H9 (cell line): ENCODE results near the gene ANO10. TPM values are rescaled to one million over a fixed set of nuclear protein-coding genes. Genes with fewer than 3 reads are reported as not detected.

Source experiments
- DNase-seq: peaks from one replicate; pipeline ENCODE4 v3.0.0-alpha.2; 2017
- H2AFZ ChIP-seq: one replicate; pipeline ENCODE4 v1.6.1; 2013; ENCODE audit warnings: mild to moderate bottlenecking, low read length, control low read depth, moderate library complexity
- H2AK5ac ChIP-seq: 2 replicates; pipeline ENCODE4 v1.6.1; 2013; ENCODE audit warnings: low read length, control low read depth, mixed read lengths; ENCODE audit not compliant: insufficient read length
- H2BK120ac ChIP-seq: one replicate; pipeline ENCODE4 v1.6.1; 2013; ENCODE audit warnings: low read depth, mild to moderate bottlenecking, low read length, control low read depth, inconsistent platforms; ENCODE audit not compliant: poor library complexity, severe bottlenecking
- H2BK12ac ChIP-seq: 2 replicates; pipeline ENCODE4 v1.6.1; 2013; ENCODE audit warnings: low read length, control low read depth, mixed read lengths, low read depth; ENCODE audit not compliant: insufficient read length
- H2BK15ac ChIP-seq: 2 replicates; pipeline ENCODE4 v1.6.1; 2013; ENCODE audit warnings: low read depth, low read length, control low read depth
- H2BK20ac ChIP-seq: one replicate; pipeline ENCODE4 v1.6.1; 2013; ENCODE audit warnings: low read depth, mild to moderate bottlenecking, low read length, control low read depth, inconsistent platforms; ENCODE audit not compliant: poor library complexity, severe bottlenecking
- H2BK5ac ChIP-seq: 2 replicates; pipeline ENCODE4 v1.6.1; 2013; ENCODE audit warnings: low read length, control low read depth, mixed read lengths; ENCODE audit not compliant: insufficient read length
- H3K14ac ChIP-seq: 2 replicates; pipeline ENCODE4 v1.6.1; 2013; ENCODE audit warnings: low read length, control low read depth; ENCODE audit not compliant: insufficient read depth
- H3K18ac ChIP-seq: 2 replicates; pipeline ENCODE4 v1.6.1; 2013; ENCODE audit warnings: low read depth, mild to moderate bottlenecking, mixed read lengths, low read length, control low read depth; ENCODE audit not compliant: insufficient read length
- H3K23ac ChIP-seq: 2 replicates; pipeline ENCODE4 v1.6.1; 2013; ENCODE audit warnings: low read length, control low read depth, mixed read lengths, low read depth; ENCODE audit not compliant: insufficient read length
- H3K23me2 ChIP-seq: 2 replicates; pipeline ENCODE4 v1.6.1; 2013; ENCODE audit warnings: low read depth, mild to moderate bottlenecking, mixed read lengths, low read length, control low read depth; ENCODE audit not compliant: insufficient read length, poor library complexity, severe bottlenecking
- H3K27ac ChIP-seq: 2 replicates; pipeline ENCODE4 v1.5.1; 2013; ENCODE audit warnings: low read length, control low read depth, mixed read lengths, low read depth; ENCODE audit not compliant: insufficient read length
- H3K27me3 ChIP-seq: 2 replicates; pipeline ENCODE4 v1.6.1; 2013; ENCODE audit warnings: low read length, control low read depth, inconsistent platforms; ENCODE audit not compliant: insufficient read depth
- H3K4ac ChIP-seq: 2 replicates; pipeline ENCODE4 v1.6.1; 2013; ENCODE audit warnings: low read depth, mild to moderate bottlenecking, control low read depth, inconsistent platforms, low read length, moderate library complexity
- H3K4me1 ChIP-seq: 2 replicates; pipeline ENCODE4 v1.6.1; 2013; ENCODE audit warnings: low read length, control low read depth, inconsistent platforms; ENCODE audit not compliant: insufficient read depth
- H3K4me2 ChIP-seq: 2 replicates; pipeline ENCODE4 v1.6.1; 2013; ENCODE audit warnings: low read length, control low read depth, mixed read lengths; ENCODE audit not compliant: insufficient read length, insufficient read depth
- H3K56ac ChIP-seq: 2 replicates; pipeline ENCODE4 v1.6.1; 2013; ENCODE audit warnings: low read depth, mild to moderate bottlenecking, mixed read lengths, low read length, control low read depth; ENCODE audit not compliant: insufficient read length
- H3K79me1 ChIP-seq: 2 replicates; pipeline ENCODE4 v1.6.1; 2013; ENCODE audit warnings: low read depth, mild to moderate bottlenecking, moderate library complexity, low read length, control low read depth, inconsistent platforms; ENCODE audit not compliant: insufficient read depth, poor library complexity, severe bottlenecking
- H3K79me2 ChIP-seq: 2 replicates; pipeline ENCODE4 v1.6.1; 2013; ENCODE audit warnings: low read length, control low read depth, inconsistent platforms; ENCODE audit not compliant: insufficient read depth
- H3K9ac ChIP-seq: 2 replicates; pipeline ENCODE4 v1.6.1; 2013; ENCODE audit warnings: low read length, control low read depth, mixed read lengths; ENCODE audit not compliant: insufficient read length; ENCODE audit errors: extremely low read depth
- H3K9me3 ChIP-seq: one replicate; pipeline ENCODE4 v1.6.1; 2013; ENCODE audit warnings: low read depth, low read length, inconsistent platforms; ENCODE audit not compliant: control insufficient read depth
- H3T11ph ChIP-seq: one replicate; pipeline ENCODE4 v1.6.1; 2013; ENCODE audit warnings: mild to moderate bottlenecking, low read length, control low read depth, inconsistent platforms
- H4K20me1 ChIP-seq: one replicate; pipeline ENCODE4 v1.6.1; 2013; ENCODE audit not compliant: control insufficient read depth, insufficient read length, insufficient read depth
- H4K5ac ChIP-seq: 2 replicates; pipeline ENCODE4 v1.6.1; 2013; ENCODE audit warnings: low read depth, mild to moderate bottlenecking, mixed read lengths, low read length, control low read depth; ENCODE audit not compliant: insufficient read length
- H4K8ac ChIP-seq: replicated peaks from 2 replicates; pipeline ENCODE4 v1.6.1; 2013; ENCODE audit warnings: low read length, control low read depth, mixed read lengths, low read depth; ENCODE audit not compliant: insufficient read length
- H4K91ac ChIP-seq: 2 replicates; pipeline ENCODE4 v1.6.1; 2013; ENCODE audit warnings: low read depth, mild to moderate bottlenecking, moderate library complexity, mixed read lengths, low read length, control low read depth; ENCODE audit not compliant: insufficient read length
- H3K27ac Mint-ChIP-seq, 3 experiments: 2 replicates in 2 of 3; 3 replicates in 1 of 3; pipeline ENCODE4 v1.8.0; 2020 to 2021; ENCODE audit warnings: mixed read lengths in 3 of 3, mild to moderate bottlenecking in 1 of 3, moderate library complexity in 1 of 3
- H3K27me3 Mint-ChIP-seq: 2 replicates; pipeline ENCODE4 v1.8.0; 2021; ENCODE audit warnings: low read depth, mild to moderate bottlenecking, moderate library complexity, mixed read lengths
- H3K36me3 Mint-ChIP-seq, 3 experiments: 2 replicates in 2 of 3; 3 replicates in 1 of 3; pipeline ENCODE4 v1.8.0; 2020 to 2021; ENCODE audit warnings: low read depth in 3 of 3, mixed read lengths in 3 of 3; ENCODE audit not compliant: insufficient read depth in 1 of 3
- H3K4me1 Mint-ChIP-seq, 2 experiments: 2 replicates each; pipeline ENCODE4 v1.8.0; 2020; ENCODE audit warnings: mixed read lengths in 2 of 2
- H3K4me3 Mint-ChIP-seq, 2 experiments: 2 replicates in 1 of 2; 3 replicates in 1 of 2; pipeline ENCODE4 v1.8.0; 2020 to 2021; ENCODE audit warnings: mild to moderate bottlenecking in 2 of 2, mixed read lengths in 2 of 2, moderate library complexity in 1 of 2
- H3K9me3 Mint-ChIP-seq, 2 experiments: 2 replicates in 1 of 2; 3 replicates in 1 of 2; pipeline ENCODE4 v1.8.0; 2020; ENCODE audit warnings: mild to moderate bottlenecking in 2 of 2, mixed read lengths in 2 of 2, moderate library complexity in 1 of 2
- CTCF ChIP-seq: fragments of 200-600 bp; sonication (generic); conservative IDR thresholded peaks from 3 replicates; pipeline ENCODE4 v1.8.0; 2021; ENCODE audit warnings: antibody characterized with exemption, mild to moderate bottlenecking
- WGBS: extraction: QIAGEN DNeasy Blood & Tissue Kit; methylation state at CpG from one replicate; pipeline ENCODE4 v1.1.7; 2013; ENCODE audit warnings: missing lambda C conversion rate, low lambda C conversion rate, mixed read lengths; ENCODE audit not compliant: insufficient read length; ENCODE audit errors: extremely low coverage; 5-methylcytosine and 5-hydroxymethylcytosine counted together
- total RNA-seq: library from RNA; stranded (reverse); gene quantifications from 2 replicates; pipeline ENCODE4 v1.2.1, GENCODE V29; 2021

Gene ANO10
- total RNA-seq, 1 experiment from 2014 or later: 38.7 TPM

GRCh38 chr3:43650345-43650744 is 28.5 kb upstream of the ANO10 start:
- H2BK20ac ChIP-seq: no peak overlapping the region
- no peak overlapping the region for H3K27ac Mint-ChIP-seq
- no peak overlapping the region for H3K4ac ChIP-seq
- peaks cover 2% of the 10 kb centered on the region; the same call in 1 of the 2 replicates for H3K27me3 Mint-ChIP-seq
- no peak overlapping the region for H3T11ph ChIP-seq
- no peak overlapping the region for H2BK12ac ChIP-seq
- H3K4me2 ChIP-seq: no peak overlapping the region
- no peaks in the 10 kb centered on the region for H3K79me2 ChIP-seq
- no peaks in the 10 kb centered on the region for H3K79me1 ChIP-seq
- no peak for TF ChIP-seq CTCF
- no peak overlapping the region for H2BK120ac ChIP-seq
- no peaks in the 10 kb centered on the region for H3K27me3 ChIP-seq
- DNase-seq: no peak
- no peak overlapping the region for H3K9ac ChIP-seq
- H3K4me1 ChIP-seq: no peaks in the 10 kb centered on the region; the same call in 1 of the 2 replicates
- no peak overlapping the region for H3K18ac ChIP-seq
- H4K91ac ChIP-seq: no peak overlapping the region
- WGBS: no CpG with 5 or more reads among the region's 1 CpG
- H2AFZ ChIP-seq: no peak overlapping the region
- H3K27ac ChIP-seq: no peak overlapping the region
- H2BK15ac ChIP-seq: no peak overlapping the region
- H3K14ac ChIP-seq: no peak overlapping the region
- no peaks in the 10 kb centered on the region for H3K23me2 ChIP-seq
- H4K5ac ChIP-seq: no peak overlapping the region
- H3K4me3 Mint-ChIP-seq: no peak overlapping the region
- H2AK5ac ChIP-seq: no peak overlapping the region
- H3K9me3 Mint-ChIP-seq: no peaks in the 10 kb centered on the region
- H3K23ac ChIP-seq: no peak overlapping the region
- no peaks in the 10 kb centered on the region for H4K20me1 ChIP-seq
- H3K56ac ChIP-seq: no peak overlapping the region
- H3K9me3 ChIP-seq: no peaks in the 10 kb centered on the region
- H2BK5ac ChIP-seq: no peak overlapping the region
- peaks cover 24 to 25% of the 10 kb centered on the region in 2 experiments for H3K4me1 Mint-ChIP-seq
- no peak overlapping the region for H4K8ac ChIP-seq
- H3K36me3 Mint-ChIP-seq: no peaks in the 10 kb centered on the region; a peak in 1 of 7 replicates
